HG02973 (cell line): Measurements from ENCODE around the gene SPATA24.
"Not testable (repeated sequence)": the region's sequence is repeated elsewhere in the genome, so short reads cannot be mapped to it uniquely, and the experiment has no call there.

ENCODE experiments used
- ATAC-seq: cut with Tn5 transposase; IDR thresholded peaks from one replicate; pipeline ENCODE4 v1.9.1; 2021; ENCODE audit warnings: moderate library complexity; ENCODE audit not compliant: unreplicated experiment

The SPATA24 gene

GRCh38 chr5:139417214-139417613, 13.3 kb upstream of the SPATA24 start:
- ATAC-seq, result no peak

GRCh38 chr5:139416651-139417050, 12.8 kb upstream of the SPATA24 start:
- no peak for ATAC-seq

GRCh38 chr5:139415869-139416268, 12.0 kb upstream of the SPATA24 start:
- ATAC-seq, result no peak

GRCh38 chr5:139415221-139415861, 11.5 kb upstream of the SPATA24 start:
- ATAC-seq, result no peak

- ATAC-seq, result no peak
Measured at GRCh38 chr5:139414581-139415130, 10.8 kb upstream of the SPATA24 start.

- ATAC-seq, result no peak
Measured at GRCh38 chr5:139413963-139414362, 10.1 kb upstream of the SPATA24 start.

GRCh38 chr5:139413153-139413552, 9.3 kb upstream of the SPATA24 start:
- ATAC-seq, result no peak

GRCh38 chr5:139410993-139411828, 7.3 kb upstream of the SPATA24 start:
- ATAC-seq, result no peak

GRCh38 chr5:139410121-139410992, 6.5 kb upstream of the SPATA24 start:
- no peak for ATAC-seq

GRCh38 chr5:139409116-139409515, 5.2 kb upstream of the SPATA24 start:
- not testable (repeated sequence) for ATAC-seq

GRCh38 chr5:139408191-139408590, 4.3 kb upstream of the SPATA24 start:
- no peak for ATAC-seq

- no peak for ATAC-seq
Measured at GRCh38 chr5:139407517-139407916, 3.6 kb upstream of the SPATA24 start.

GRCh38 chr5:139406963-139407362, 3.1 kb upstream of the SPATA24 start:
- ATAC-seq, result no peak

GRCh38 chr5:139404484-139404840, 573 bp upstream of the SPATA24 start:
- no peak for ATAC-seq

GRCh38 chr5:139403418-139403786, 487 bp downstream of the SPATA24 start:
- no peak for ATAC-seq

- no peak for ATAC-seq
Measured at GRCh38 chr5:139402561-139403158, 1.2 kb downstream of the SPATA24 start.

- no peak for ATAC-seq
Measured at GRCh38 chr5:139401546-139401945, 2.3 kb downstream of the SPATA24 start.

- ATAC-seq, result no peak
Measured at GRCh38 chr5:139399501-139400121, 4.3 kb downstream of the SPATA24 start.

GRCh38 chr5:139397921-139398320, 6.0 kb downstream of the SPATA24 start:
- ATAC-seq, result no peak

GRCh38 chr5:139396691-139397090, 7.2 kb downstream of the SPATA24 start:
- ATAC-seq, result no peak
